IPS-NIHi11 (cell line): Measurements from ENCODE around the gene GCAT.
A peak's percentile ranks its signal among the peaks of the same experiment; 100 is the strongest.
"Not testable (repeated sequence)": the region's sequence is repeated elsewhere in the genome, so short reads cannot be mapped to it uniquely, and the experiment has no call there.

Experiments
- DNase-seq: peaks from one replicate; pipeline ENCODE4 v3.0.0; 2012; ENCODE audit warnings: mixed read lengths, low spot score

GCAT gene

DNA sequence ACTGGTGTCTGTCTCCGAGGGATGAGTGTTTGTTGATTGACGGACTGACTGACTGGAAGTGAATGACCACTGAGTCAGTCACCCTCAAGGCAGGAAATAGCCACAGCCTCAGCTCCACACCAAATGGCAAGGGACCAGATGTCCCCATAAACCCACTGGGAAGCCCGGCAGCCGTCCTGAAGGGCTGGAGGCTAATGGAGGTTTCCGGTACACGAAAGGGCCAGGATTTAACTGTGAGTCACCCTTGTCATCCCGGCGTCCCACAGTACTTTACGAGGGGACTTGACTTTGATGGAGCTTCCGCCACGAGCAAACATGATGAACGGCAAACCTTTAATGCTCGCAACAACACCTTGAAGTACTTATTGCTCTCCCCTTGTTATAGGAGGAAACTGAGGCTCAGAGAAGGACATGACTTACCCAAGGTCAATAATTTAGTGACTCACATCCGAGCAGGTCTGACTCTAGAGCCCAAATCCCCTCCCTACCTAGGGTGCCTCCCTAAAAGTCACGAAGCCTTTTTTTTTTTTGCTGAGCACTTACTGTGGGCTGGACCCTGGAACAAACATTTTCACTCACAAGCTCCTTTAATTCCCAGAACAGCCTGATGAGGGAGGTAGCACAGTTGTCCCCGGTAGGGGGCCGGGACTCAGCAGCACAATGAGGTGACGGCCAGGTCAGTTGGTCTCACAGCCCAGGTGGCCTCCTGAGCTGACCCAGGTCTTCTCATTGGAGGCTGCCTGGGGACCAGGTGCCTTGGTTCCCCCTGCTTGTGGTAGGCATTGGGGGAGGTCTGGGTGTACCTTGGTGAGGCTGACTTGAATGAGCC lies 25.2 kb upstream of the GCAT start:
- no peak for DNase-seq

DNA sequence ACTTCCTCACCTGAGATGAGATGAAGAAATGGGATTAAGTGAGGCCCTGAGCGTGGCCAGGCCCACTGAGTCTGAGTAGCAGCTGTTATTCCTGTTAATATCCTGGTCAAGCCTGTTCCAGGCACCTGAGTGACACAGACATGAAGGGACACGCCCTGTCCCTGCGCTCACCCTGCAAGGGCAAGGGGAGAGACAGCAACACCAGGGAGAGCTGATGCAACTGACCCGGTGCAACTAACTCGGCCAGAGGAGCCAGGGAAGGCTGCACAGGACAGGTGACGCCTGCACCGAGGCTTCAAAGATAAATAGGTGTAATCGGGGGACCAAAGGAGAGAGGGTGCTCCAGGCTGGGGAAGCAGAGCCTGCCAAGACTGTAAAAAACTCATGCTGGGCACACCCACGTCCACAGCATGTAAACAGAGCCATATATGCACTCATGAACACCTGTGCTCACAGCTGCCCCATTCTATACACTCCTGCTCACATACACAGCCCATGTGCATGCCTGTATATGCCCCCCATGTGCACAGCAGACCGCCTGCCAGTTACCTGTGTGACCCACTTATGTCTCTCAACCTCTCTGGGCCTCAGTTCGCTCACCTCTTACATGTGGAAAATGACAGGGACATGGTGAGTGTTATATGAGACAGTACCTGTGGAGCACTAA lies 22.8 kb upstream of the GCAT start:
- peak; percentile 42 for DNase-seq

DNA sequence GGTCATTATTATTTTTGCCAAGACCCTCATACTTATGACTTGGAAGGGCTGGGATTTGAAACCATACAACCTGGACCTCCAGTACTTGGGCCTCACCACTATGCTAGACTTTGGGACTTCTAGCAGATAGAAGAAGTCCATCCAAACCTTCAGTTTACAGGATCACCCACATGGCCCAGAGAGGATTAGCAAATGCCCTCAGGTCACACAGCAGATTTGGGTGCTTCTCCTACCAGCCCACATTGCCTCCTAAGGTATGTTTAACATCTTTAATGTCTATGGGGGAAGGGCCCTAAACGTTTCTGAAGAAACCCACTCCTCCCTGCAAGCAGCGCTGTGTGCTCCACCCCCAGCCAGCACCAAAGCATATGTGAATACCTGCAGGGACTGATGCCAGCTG lies 17.5 kb upstream of the GCAT start:
- no peak for DNase-seq

DNA sequence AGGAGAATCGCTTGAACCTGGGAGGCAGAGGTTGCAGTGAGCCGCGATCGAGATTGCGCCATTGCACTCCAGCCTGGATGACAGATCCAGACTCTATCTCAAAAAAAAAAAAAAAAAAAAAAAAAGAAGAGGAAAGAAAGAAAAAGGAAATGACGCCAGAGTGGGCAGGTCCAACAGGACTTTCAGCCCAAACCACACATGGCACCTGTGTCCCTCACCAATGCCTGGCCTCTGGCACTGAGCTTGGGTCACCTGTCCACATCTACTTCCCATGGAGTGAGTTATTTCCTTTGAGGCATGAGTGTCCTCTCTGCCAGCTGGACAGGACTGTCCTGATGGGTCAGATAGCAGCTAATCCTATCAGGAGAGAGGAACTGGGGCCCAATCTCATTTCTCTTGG lies 15.2 kb upstream of the GCAT start:
- DNase-seq = no peak

DNA sequence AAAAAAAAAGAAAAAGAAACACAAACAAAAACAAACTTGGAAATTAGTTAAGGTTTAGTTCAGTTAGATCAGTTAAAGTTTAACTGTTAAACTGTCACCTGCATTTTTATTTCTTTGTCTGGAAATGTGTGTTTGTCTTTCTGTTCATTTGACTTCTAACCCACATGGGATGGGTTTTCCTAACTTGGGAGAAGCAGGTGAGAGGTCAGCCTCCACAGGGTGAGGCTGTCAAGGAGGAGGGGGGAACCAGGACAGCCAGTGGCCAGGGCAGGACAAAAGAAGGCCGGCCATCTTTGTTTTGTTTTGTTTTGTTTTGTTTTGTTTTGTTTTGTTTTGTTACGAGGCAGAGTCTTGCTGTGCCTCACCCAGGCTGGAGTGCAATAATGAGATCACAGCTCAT lies 13.4 kb upstream of the GCAT start:
- no peak for DNase-seq

DNA sequence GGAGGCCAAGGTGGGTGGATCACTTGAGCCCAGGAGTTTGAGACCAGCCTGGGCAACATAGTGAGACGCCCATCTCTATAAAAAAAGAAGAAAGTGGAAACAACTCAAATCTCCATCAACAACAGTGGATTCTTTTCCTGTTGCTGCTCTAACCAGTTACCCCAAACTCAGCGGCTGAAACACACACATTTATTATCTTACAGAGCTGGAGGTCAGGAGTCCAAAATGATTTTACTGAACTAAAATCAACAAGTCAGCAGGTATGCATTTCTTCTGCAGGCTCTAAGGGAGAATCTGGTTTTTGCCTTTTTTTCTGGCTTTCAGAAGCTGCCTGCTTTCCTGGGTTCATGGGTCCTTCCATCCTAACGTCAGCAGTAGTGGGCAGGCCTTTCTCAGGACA lies 11.7 kb upstream of the GCAT start:
- no peak for DNase-seq

DNA sequence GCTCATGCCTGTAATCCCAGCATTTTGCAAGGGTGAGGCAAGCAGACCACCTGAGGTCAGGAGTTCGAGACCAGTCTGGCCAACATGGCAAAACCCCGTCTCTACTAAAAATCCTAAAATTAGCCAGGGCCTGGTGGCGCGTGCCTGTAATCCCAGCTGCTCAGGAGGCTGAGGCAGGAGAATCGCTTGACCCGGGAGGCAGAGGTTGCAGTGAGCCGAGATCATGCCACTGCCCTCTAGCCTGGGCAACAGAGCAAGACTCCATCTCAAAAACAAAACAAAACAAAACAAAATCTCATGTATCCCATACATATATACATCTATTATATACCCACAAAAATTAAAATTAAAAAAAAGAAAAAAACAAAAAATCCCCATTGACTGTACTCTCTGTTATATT lies 10.5 kb upstream of the GCAT start:
- DNase-seq = not testable (repeated sequence)

DNA sequence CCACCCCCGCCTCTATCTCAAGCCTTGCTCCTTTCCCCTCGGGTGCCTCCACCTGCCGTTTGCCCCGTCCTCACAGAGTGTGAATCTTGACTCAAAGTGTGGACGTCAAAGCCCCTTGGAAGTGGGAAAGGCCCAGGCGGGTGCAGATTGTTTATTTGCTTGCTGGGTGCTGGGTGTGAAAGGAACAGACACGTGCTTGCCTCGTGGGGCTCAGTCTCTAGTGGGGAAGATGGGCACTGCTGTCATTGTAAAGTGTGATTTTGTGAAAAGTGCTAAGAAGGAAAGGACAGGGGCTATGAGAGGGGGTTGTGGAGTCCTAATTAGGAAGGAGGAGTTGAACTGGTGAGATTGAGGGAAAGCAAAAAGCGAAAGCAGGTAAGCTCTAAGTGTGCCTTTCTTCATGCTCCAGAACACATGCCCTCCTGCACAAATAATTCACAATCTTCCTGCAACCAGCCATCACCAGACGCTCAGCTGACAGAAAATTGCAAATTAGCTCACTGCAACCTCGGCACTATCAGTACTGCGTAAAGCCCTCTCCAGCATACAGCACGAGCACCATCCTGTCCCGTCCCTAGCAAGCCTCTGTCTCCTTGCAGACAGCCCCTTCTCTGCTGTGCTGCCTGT lies 9.7 kb upstream of the GCAT start:
- no peak for DNase-seq

DNA sequence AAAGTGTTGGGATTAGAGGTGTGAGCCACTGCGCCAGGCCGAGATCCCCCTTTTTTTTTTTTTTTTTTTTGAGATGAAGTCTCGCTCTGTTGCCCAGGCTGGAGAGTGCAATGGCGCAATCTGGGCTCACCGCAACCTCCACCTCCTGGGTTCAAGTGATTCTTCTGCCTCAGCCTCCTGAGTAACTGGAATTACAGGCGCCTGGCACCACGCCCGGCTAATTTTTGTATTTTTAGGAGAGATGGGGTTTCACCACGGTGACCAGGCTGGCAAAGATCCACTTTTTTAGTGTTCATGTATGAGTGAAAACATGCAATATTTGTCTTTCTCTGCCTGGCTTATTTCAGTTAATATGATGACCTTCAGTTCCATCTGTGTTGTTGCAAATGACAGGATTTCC lies 7.8 kb upstream of the GCAT start:
- DNase-seq = not testable (repeated sequence)

DNA sequence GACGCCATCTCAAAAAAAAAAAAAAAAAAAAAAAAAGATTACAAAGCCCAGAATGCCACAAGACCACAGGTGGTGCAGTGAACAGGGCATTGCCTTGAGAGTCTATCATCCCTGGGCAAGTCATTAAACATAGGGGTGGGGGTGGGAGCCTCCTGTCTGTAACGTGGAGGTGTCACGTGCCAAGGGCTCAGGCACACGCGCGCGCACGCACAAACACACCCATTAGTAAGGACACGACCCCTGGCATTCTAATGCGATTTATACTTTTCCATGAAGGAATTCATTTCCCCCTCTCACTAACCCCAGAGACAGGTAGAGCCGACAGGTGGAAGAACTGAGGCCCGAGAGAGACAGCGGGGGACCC lies 5.8 kb upstream of the GCAT start:
- DNase-seq = no peak

DNA sequence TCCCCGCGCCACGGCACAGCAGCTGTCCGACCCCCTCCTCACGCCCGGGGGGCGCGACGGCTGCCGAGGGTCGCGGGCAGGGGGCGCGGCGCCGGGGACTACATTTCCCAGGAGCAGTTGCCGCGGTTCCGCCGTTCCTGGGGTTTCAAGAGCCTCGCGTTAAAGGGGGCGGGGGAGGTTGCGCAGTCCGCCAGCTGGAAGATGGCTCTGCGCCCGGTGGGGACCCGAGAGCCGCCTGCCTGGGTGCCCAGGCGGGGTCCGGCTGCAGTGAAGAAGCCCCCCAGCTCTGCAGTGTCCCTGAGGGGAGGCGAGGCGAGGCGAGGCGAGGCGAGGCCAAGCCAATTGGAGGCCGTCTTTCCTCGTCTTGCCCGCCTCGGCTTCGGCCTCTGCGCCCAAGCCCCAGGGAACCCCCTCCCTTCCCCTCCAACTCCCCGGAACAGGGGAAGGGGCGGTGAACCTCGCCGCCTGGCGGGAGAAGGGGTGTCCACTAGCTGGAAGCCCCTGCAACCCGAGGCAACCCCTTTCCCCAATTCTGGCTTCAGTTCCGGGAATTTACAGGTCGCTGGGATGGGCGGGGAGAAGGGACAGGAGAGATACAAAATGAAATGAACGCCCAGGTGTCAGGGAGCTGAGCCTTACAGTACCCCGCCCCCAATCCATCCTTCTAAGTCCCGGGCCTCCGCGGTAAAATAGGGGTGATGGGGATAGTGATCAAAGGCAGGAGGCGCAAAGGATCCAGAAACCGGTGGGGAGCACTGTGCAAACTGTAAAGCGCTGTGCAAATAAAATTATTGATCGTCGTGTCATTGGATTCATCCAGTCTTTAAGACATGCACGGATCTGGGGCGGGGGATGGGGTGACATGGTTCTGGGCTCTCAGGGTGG lies 5.2 kb upstream of the GCAT start:
- DNase-seq = peak; percentile 85

DNA sequence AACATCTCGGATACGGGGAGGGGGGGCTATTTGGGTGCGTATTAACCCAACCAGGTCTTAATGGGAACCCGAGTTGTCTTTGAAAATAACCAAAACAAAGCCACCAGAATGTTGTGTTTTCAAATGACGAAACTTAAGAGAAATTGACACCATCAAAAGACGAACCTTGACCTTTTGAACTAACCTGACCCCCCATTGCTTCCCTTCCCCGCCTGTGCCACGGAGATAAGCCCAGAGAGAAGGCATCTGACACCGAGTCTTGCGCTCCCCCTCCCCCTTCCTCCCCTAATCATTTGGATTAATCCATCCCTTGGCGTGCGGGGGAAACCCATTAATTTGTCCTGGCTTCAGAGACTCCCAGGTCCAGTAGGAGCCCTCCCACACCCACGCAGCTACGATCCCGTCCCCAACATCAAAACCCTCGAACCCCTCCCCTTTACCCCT lies 4.5 kb upstream of the GCAT start:
- DNase-seq = peak; percentile 50

DNA sequence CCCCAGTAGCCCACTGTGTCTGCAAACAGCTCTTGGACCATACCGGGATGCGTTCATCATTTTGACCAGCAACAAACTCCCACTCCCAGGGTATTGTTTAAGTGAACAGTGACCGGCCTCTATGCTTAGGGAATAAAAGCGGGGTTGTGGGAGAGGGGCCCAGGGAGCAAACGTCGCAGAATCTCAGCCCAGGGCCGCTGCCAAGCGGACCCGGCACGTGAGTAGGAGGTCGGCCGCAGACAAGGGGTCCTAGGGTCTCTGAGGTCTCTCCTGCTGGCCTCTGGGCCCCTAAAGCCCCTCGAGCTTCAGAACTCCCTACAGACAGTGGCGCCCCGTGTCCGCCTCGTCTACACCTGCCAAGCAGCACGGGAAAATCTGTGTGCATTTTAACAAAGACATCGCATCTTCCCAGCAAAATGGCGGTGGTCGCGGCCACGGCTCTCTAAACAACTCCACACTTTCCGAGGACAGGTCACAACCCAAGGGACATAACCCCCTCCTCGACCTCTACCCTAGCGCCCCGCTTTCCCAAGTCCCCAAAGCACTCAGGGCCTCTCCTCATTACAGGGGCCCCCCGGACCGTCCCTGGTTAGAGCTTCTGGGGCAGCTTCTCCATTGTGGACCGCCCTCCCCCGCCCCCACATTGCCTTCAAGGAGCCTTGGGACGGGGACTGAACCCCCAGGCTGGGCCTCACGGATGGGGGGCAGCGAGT lies 3.9 kb upstream of the GCAT start:
- DNase-seq = no peak

DNA sequence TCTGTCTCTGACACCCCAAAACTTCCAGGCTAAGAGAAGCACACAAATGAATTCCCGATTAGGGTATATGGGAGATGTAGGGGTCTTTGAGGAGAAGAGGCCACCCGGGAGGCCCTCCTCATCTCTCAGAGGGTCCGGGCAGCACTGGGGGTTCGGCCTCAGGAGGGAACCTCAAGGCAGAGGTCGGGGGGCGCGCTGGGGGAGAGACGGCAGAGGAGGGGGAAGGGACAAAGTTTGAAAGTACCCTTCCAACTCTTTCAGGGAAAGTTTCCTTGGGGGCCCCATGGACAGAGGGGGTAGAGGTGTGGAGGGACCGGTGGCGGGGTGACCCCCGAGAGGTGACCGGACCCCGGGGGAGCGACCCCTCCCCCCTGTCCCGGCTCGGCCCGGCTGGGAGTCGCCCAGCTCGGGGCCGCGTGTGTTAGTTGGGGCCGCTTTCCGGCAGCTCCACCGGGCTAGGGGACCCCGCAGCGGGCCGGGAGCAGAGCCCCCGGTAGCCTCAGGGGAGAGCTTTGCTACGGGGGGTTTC lies 3.3 kb upstream of the GCAT start:
- peak; percentile 44 for DNase-seq

DNA sequence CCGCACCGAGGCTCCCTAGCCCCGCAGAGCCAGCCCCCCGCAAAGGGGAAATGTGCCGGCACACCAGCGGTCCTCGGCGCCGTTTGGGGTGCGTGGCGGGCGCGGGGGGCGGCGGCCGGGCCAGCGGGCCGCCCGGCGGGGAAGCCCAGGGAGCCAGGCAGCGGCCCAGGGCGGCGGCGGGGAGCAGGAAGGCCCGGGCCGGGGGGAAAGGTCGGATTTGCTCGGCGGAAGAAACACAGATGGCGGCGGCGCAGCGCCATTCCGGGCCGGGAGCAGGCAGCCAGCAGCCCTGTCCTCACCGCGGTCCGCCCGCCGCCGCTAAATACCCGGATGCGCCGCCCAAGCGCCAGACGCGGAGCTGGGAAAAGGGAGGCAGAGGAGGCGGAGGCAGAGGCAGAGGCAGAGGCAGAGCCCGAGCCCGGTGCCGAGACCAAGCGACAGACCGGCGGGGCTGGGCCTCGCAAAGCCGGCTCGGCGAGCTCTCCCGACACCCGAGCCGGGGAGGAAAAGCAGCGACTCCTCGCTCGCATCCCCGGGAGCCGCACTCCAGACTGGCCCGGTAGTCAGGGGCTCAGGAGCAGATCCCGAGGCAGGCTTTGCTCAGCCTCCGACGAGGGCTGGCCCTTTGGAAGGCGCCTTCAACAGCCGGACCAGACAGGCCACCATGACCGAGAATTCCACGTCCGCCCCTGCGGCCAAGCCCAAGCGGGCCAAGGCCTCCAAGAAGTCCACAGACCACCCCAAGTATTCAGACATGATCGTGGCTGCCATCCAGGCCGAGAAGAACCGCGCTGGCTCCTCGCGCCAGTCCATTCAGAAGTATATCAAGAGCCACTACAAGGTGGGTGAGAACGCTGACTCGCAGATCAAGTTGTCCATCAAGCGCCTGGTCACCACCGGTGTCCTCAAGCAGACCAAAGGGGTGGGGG lies 2.6 kb upstream of the GCAT start:
- DNase-seq = peak; percentile 83

DNA sequence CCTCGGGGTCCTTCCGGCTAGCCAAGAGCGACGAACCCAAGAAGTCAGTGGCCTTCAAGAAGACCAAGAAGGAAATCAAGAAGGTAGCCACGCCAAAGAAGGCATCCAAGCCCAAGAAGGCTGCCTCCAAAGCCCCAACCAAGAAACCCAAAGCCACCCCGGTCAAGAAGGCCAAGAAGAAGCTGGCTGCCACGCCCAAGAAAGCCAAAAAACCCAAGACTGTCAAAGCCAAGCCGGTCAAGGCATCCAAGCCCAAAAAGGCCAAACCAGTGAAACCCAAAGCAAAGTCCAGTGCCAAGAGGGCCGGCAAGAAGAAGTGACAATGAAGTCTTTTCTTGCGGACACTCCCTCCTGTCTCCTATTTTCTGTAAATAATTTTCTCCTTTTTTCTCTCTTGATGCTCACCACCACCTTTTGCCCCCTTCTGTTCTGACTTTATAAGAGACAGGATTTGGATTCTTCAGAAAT lies 1.9 kb upstream of the GCAT start:
- no peak for DNase-seq

DNA sequence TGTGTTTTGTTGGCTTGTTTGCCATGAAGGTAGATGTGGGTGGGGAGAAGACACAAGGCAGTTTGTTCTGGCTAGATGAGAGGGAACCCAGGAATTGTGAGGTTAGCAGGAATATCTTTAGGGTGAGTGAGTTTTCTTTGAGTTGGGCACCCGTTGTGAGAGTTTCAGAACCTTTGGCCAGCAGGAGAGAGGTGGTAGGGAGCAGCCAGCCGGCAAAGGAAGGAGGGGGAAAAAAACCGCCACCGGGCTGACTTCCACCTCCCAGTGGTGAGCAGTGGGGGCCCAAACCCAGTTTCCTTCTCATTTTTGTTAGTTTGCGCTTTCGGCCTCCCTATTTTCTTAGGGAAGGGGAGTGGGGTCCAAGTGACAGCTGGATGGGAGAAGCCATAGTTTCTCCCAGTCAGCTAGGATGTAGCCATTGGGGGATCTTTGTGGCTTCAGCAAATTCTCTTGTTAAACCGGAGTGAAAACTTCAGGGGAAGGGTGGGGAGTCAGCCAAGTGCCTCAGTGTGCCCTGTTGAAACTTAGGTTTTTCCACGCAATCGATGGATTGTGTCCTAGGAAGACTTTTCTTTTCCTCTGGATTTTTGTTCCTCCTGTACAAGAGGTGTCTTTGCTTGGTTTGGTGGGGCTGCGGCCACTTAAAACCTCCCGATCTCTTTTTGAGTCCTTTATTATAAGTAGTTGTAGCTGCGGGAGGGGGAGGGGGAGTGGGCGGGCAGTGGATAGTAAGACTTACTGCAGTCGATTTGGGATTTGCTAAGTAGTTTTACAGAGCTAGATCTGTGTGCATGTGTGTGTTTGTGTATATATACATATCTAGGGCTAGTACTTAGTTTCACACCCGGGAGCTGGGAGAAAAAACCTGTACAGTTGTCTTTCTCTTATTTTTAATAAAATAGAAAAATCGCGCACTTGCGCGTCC lies 1.1 kb upstream of the GCAT start:
- DNase-seq = no peak

DNA sequence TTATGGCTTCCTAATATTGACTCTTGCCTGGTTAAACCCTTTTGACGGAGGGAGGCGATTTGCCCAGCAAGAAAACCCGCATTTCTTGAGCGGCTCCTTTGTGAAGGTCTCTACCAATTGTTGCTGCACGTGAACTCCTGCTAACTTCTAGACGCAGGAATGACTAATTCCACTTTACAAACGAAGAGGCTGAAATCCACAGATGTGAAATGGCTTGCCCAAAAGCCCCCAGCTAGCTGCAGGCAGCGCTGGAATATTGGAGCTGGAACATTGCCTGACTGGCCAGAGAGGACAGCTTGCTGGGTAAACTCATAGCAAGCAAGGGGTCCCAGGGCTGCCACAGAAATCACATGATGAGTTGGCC lies 542 bp downstream of the GCAT start:
- DNase-seq = no peak
